ENCODE results near the gene ERGIC1.

DNA sequence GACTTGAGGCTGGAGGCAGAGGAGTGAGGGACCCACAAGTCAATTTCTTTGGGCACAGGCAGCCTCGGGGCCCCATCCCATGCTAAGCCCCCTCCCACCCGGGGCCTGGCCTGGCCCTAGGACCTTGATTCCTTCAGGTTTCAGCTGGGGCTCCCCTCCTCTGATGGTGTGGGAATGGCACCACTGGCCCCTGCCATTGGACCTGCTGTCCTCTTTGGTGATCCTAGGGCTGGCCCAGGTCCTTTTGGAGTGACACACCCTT, 10.5 kb downstream of the ERGIC1 start:
- TF ChIP-seq, protein P1, sequence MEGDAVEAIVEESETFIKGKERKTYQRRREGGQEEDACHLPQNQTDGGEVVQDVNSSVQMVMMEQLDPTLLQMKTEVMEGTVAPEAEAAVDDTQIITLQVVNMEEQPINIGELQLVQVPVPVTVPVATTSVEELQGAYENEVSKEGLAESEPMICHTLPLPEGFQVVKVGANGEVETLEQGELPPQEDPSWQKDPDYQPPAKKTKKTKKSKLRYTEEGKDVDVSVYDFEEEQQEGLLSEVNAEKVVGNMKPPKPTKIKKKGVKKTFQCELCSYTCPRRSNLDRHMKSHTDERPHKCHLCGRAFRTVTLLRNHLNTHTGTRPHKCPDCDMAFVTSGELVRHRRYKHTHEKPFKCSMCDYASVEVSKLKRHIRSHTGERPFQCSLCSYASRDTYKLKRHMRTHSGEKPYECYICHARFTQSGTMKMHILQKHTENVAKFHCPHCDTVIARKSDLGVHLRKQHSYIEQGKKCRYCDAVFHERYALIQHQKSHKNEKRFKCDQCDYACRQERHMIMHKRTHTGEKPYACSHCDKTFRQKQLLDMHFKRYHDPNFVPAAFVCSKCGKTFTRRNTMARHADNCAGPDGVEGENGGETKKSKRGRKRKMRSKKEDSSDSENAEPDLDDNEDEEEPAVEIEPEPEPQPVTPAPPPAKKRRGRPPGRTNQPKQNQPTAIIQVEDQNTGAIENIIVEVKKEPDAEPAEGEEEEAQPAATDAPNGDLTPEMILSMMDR (CRISPR knock-in tag; IDR thresholded peaks at IDR 0.05): no peak
- TF ChIP-seq, protein P2, sequence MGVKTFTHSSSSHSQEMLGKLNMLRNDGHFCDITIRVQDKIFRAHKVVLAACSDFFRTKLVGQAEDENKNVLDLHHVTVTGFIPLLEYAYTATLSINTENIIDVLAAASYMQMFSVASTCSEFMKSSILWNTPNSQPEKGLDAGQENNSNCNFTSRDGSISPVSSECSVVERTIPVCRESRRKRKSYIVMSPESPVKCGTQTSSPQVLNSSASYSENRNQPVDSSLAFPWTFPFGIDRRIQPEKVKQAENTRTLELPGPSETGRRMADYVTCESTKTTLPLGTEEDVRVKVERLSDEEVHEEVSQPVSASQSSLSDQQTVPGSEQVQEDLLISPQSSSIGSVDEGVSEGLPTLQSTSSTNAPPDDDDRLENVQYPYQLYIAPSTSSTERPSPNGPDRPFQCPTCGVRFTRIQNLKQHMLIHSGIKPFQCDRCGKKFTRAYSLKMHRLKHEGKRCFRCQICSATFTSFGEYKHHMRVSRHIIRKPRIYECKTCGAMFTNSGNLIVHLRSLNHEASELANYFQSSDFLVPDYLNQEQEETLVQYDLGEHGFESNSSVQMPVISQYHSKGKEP (CRISPR knock-in tag; IDR thresholded peaks at IDR 0.05): no peak
- TF ChIP-seq ZFX (CRISPR knock-in tag; IDR thresholded peaks at IDR 0.05; ENCODE audit: low read depth) (no peak), JUN (CRISPR knock-in tag; IDR thresholded peaks at IDR 0.05) (no peak), ATRX (CRISPR knock-in tag; IDR thresholded peaks at IDR 0.05; ENCODE audit: borderline replicate concordance) (no peak), MXD4 (CRISPR knock-in tag; IDR thresholded peaks at IDR 0.05) (no peak), EP300 (IDR thresholded peaks at IDR 0.05; ENCODE audit: low read depth in 2 of 2, low read length in 2 of 2) (no peak), EP300 (CRISPR knock-in tag; IDR thresholded peaks at IDR 0.05; ENCODE audit: borderline replicate concordance) (no peak), ZNF101 (CRISPR knock-in tag; IDR thresholded peaks at IDR 0.05; ENCODE audit: borderline replicate concordance, low read depth) (no peak), ZNF331 (CRISPR knock-in tag; IDR thresholded peaks at IDR 0.05) (no peak)
- TF ChIP-seq, protein P3, sequence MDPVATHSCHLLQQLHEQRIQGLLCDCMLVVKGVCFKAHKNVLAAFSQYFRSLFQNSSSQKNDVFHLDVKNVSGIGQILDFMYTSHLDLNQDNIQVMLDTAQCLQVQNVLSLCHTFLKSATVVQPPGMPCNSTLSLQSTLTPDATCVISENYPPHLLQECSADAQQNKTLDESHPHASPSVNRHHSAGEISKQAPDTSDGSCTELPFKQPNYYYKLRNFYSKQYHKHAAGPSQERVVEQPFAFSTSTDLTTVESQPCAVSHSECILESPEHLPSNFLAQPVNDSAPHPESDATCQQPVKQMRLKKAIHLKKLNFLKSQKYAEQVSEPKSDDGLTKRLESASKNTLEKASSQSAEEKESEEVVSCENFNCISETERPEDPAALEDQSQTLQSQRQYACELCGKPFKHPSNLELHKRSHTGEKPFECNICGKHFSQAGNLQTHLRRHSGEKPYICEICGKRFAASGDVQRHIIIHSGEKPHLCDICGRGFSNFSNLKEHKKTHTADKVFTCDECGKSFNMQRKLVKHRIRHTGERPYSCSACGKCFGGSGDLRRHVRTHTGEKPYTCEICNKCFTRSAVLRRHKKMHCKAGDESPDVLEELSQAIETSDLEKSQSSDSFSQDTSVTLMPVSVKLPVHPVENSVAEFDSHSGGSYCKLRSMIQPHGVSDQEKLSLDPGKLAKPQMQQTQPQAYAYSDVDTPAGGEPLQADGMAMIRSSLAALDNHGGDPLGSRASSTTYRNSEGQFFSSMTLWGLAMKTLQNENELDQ (CRISPR knock-in tag; IDR thresholded peaks at IDR 0.05; ENCODE audit: borderline replicate concordance): no peak
- TF ChIP-seq, protein P4, sequence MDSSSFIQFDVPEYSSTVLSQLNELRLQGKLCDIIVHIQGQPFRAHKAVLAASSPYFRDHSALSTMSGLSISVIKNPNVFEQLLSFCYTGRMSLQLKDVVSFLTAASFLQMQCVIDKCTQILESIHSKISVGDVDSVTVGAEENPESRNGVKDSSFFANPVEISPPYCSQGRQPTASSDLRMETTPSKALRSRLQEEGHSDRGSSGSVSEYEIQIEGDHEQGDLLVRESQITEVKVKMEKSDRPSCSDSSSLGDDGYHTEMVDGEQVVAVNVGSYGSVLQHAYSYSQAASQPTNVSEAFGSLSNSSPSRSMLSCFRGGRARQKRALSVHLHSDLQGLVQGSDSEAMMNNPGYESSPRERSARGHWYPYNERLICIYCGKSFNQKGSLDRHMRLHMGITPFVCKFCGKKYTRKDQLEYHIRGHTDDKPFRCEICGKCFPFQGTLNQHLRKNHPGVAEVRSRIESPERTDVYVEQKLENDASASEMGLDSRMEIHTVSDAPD (CRISPR knock-in tag; IDR thresholded peaks at IDR 0.05): no peak
